ENCODE data around the gene FOXD4L3.
"Not testable (repeated sequence)": the region's sequence is repeated elsewhere in the genome, so short reads cannot be mapped to it uniquely, and the experiment has no call there.

DNA sequence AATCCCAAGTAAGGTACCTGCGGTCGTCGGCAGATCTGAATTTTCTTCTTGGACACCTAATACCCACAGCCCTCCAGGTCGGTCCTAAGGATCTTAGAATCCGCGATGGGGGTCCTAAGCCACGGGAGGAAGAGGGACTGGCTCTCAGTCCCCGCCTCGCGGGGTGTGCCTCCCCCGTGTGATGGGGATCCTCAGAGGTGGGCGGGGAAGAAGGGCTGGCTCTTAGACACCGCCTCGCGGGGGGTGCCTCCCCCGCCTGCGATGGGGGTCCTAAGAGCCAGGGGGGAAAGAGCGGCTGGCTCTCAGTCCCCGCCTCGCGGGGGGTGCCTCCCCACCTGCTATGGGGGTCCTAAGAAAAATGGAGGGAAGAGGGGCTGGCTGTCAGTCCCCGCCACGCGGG lies 21.1 kb downstream of the FOXD4L3 start:
- not testable (repeated sequence) for TF ChIP-seq ZNF274 (IDR thresholded peaks at IDR 0.05; ENCODE audit: low read depth, low read length); YY1 (IDR thresholded peaks at IDR 0.05; ENCODE audit: insufficient read depth, insufficient read length)

Measured in NT2/D1 (cell line).